IPS DF 6.9 (cell line): ENCODE measurements around the gene RAB20.

ENCODE experiments used
- DNase-seq: peaks from one replicate; pipeline ENCODE4 v3.0.0-alpha.2; 2013; ENCODE audit warnings: low read depth, low spot score
- H3K27ac ChIP-seq: one replicate; pipeline ENCODE4 v1.5.1; 2013; ENCODE audit warnings: low read length, control low read depth
- H3K27me3 ChIP-seq: 2 replicates; pipeline ENCODE4 v1.6.1; 2013; ENCODE audit warnings: mild to moderate bottlenecking, low read length; ENCODE audit not compliant: control insufficient read depth, insufficient read depth
- H3K36me3 ChIP-seq: 2 replicates; pipeline ENCODE4 v1.6.1; 2013; ENCODE audit warnings: low read length; ENCODE audit not compliant: control insufficient read depth, insufficient read depth
- H3K4me1 ChIP-seq: 2 replicates; pipeline ENCODE4 v1.6.1; 2013; ENCODE audit warnings: low read length; ENCODE audit not compliant: control insufficient read depth, insufficient read depth
- H3K4me3 ChIP-seq: 2 replicates; pipeline ENCODE4 v1.5.1; 2013; ENCODE audit warnings: mild to moderate bottlenecking, low read length
- H3K9me3 ChIP-seq: 2 replicates; pipeline ENCODE4 v1.6.1; 2013; ENCODE audit warnings: low read length, inconsistent platforms; ENCODE audit not compliant: control insufficient read depth, insufficient read depth
- WGBS: extraction: QIAGEN DNeasy Blood & Tissue Kit; methylation state at CpG from one replicate; pipeline ENCODE4 v1.1.7; 2013; ENCODE audit warnings: mixed read lengths, missing lambda C conversion rate; ENCODE audit not compliant: insufficient read length, insufficient coverage; 5-methylcytosine and 5-hydroxymethylcytosine counted together

Gene RAB20

GRCh38 chr13:110479648-110480047, 81.9 kb downstream of the RAB20 start:
- WGBS, result no CpG with 5 or more reads among the region's 11 CpGs
- no peak overlapping the region for H3K27ac ChIP-seq

GRCh38 chr13:110479215-110479545, 82.3 kb downstream of the RAB20 start:
- DNase-seq, result no peak
- Histone ChIP-seq H3K36me3 (peaks cover 11% of the 10 kb centered on the region), H3K9me3 (no peaks in the 10 kb centered on the region), H3K27ac (no peak overlapping the region), H3K27me3 (no peaks in the 10 kb centered on the region), H3K4me3 (no peak overlapping the region), H3K4me1 (no peaks in the 10 kb centered on the region)
- no CpG with 5 or more reads among the region's 6 CpGs for WGBS

More at GRCh38 chr13:110479648-110480047, 81.9 kb downstream of the RAB20 start:
- Histone ChIP-seq H3K9me3 (no peaks in the 10 kb centered on the region), H3K4me3 (no peak overlapping the region), H3K36me3 (peaks cover 8% of the 10 kb centered on the region), H3K4me1 (no peaks in the 10 kb centered on the region), H3K27me3 (no peaks in the 10 kb centered on the region)
- no peak for DNase-seq

DNA sequence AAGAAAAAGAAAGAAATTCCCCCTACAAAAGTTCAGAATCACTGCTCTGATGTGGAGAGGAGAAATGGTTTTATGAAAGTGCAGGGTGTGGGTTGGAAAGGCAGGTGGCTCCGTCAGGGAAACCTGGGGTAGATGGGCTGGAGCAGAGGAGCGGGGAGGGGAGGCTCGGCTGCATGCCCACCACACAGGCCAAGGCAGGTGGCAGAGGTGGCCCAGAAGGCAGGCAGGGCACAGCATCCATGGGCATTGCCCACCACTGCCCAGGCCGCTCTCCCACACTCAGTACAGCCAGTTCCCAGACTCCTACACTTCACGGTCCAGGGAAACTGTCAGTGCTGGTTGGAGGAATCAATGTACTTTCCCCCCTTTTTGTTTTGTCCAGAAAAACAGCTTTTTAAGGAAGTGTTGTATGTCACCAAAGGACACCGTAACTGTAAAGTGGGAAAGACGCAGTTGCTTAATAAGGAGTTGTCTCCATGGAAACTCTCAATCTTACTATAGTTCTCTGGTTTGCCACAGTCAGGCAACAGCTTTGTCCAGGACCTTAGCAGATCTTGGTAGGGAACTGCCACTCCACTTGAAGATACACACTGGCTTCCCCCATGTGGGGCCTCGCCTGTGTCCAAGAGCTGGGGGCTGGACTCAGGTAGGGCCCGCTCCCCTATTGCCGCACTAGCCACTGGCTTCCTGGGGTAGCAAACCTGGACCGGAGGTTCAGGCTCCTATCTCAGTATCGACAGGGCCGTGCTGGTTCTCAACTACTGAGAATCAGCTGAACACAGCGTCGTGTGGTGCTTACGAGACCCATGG, 82.9 kb downstream of the RAB20 start:
- no peaks in the 10 kb centered on the region for H3K9me3 ChIP-seq
- H3K4me1 ChIP-seq, result no peaks in the 10 kb centered on the region
- whole genome bisulfite sequencing, result no CpG with 5 or more reads among the region's 16 CpGs
- no peaks in the 10 kb centered on the region for H3K27me3 ChIP-seq
- no peak for DNase-seq
- peaks cover 11% of the 10 kb centered on the region for H3K36me3 ChIP-seq
- H3K27ac ChIP-seq, result no peak overlapping the region
- no peak overlapping the region for H3K4me3 ChIP-seq

DNA sequence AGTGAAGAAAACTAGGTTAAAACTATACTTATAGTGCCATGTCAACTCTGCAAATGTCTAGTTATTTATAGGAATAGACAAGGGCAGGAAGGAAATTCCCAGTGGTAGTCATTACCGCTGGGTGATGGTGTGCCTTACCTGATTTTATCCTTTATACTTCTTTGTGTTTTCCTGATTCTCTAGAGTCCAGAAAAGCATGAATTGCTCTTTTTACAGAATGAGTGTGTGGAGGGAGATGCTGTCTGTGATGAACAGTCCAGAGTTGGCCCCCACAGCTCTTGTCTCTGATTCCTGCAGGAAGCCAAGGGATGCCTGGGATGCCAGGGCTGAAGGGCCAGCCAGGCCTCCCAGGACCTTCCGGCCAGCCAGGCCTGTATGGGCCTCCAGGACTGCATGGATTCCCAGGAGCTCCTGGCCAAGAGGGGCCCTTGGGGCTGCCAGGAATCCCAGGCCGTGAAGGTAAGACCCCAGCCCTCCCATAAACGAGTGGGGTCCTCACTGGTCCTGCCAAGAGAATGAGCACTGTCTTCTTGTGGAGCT, 83.7 kb downstream of the RAB20 start:
- Histone ChIP-seq H3K36me3 (peaks cover 11% of the 10 kb centered on the region), H3K27me3 (no peaks in the 10 kb centered on the region)
- no CpG with 5 or more reads among the region's 4 CpGs for WGBS

GRCh38 chr13:110476220-110476617, 85.3 kb downstream of the RAB20 start:
- H3K4me3 ChIP-seq, result no peak overlapping the region
- no peaks in the 10 kb centered on the region for H3K4me1 ChIP-seq
- H3K9me3 ChIP-seq, result no peaks in the 10 kb centered on the region
- WGBS, result no CpG with 5 or more reads among the region's 12 CpGs
- no peak for DNase-seq
- no peak overlapping the region for H3K27ac ChIP-seq
- peaks cover 9% of the 10 kb centered on the region for H3K36me3 ChIP-seq
- H3K27me3 ChIP-seq, result no peaks in the 10 kb centered on the region

More for the DNA sequence above, 83.7 kb downstream of the RAB20 start:
- Histone ChIP-seq H3K9me3 (no peaks in the 10 kb centered on the region), H3K27ac (no peak overlapping the region), H3K4me1 (no peaks in the 10 kb centered on the region), H3K4me3 (no peak overlapping the region)
- DNase-seq, result no peak

DNA sequence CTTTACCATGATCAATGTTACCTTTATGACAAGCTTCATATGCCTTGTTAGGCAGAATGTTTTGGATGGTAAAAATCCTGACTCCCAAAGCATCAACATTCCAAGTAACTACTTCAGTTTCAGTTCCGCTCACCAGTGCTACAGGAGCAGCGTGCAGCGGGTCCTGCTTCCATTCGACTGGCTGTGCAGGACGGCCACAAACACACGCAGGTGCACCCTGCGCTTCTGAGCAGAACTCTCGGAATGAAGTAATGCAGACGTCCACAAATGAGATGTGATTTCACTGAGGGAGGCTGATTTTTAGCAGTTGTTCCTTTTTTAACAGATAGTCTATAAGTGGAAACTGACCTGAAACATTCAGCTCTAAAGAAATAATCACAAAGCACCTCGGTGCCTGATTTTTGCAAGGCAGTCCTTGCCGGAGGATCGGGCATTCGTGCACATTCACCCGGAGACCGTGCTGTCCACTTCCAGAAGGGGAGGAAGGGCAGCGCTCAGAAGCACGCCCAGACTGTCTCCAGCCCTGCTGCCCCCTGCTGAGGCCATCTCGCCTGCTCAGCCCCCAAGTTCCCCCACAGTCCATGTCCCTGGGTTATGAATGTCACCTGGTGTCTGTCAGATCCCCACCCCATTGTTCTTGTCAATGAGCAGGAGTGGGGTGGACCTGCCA, 85.8 kb downstream of the RAB20 start:
- no peaks in the 10 kb centered on the region for H3K9me3 ChIP-seq
- H3K27me3 ChIP-seq, result no peaks in the 10 kb centered on the region
- no peak for DNase-seq
- no peaks in the 10 kb centered on the region for H3K4me1 ChIP-seq
- no peak overlapping the region for H3K4me3 ChIP-seq
- H3K36me3 ChIP-seq, result peaks cover 9% of the 10 kb centered on the region
- H3K27ac ChIP-seq, result no peak overlapping the region
- WGBS, result no CpG with 5 or more reads among the region's 18 CpGs

GRCh38 chr13:110475117-110475516, 86.4 kb downstream of the RAB20 start:
- H3K9me3 ChIP-seq, result no peaks in the 10 kb centered on the region
- no peak overlapping the region for H3K4me3 ChIP-seq
- no peaks in the 10 kb centered on the region for H3K4me1 ChIP-seq
- whole genome bisulfite sequencing, result no CpG with 5 or more reads among the region's 9 CpGs
- no peaks in the 10 kb centered on the region for H3K27me3 ChIP-seq
- H3K36me3 ChIP-seq, result peaks cover 10% of the 10 kb centered on the region
- H3K27ac ChIP-seq, result no peak overlapping the region
- DNase-seq, result no peak

DNA sequence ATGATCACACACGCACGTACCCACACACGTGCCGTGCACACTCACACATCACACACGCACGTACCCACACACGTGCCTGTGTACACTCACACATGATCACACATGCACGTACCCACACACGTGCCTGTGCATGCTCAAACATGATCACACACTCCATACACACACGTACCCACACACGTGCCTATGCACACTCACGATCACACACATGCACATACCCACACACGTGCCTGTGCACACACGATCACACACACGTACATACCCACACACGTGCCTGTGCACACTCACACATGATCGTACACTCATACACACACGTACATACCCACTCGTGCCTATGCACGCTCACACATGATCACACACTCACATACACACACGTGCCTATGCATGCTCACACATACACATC, 86.8 kb downstream of the RAB20 start:
- no peak for DNase-seq
- H3K36me3 ChIP-seq, result peaks cover 11% of the 10 kb centered on the region

More for the DNA sequence above, 86.8 kb downstream of the RAB20 start:
- Histone ChIP-seq H3K4me3 (no peak overlapping the region), H3K4me1 (no peaks in the 10 kb centered on the region), H3K27ac (no peak overlapping the region), H3K27me3 (no peaks in the 10 kb centered on the region), H3K9me3 (no peaks in the 10 kb centered on the region)
- WGBS, result 100% methylated on average over 3 of the region's 21 CpGs
